Measurements from ENCODE around the gene OR6C68.
"Not testable (repeated sequence)": the region's sequence is repeated elsewhere in the genome, so short reads cannot be mapped to it uniquely, and the experiment has no call there.

OR6C68 gene

DNA sequence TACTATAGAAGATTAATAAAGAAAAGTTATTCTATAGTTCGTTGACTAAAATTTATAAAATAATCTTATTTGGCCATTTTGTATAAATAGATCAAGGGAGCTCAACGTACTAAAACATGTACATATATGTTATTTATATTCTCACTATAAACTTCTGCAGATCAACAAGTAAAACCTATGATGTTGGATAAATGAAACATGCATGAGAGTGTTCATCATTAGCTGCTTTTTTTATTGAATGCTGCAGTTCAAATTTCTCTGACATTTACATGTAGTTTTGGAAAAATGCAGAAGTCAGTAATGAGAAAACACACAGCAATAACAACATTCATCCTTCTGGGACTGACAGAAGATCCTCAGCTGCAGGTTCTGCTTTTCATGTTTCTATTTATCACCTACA, at the start of gene OR6C68:
Gene OR6C68 (plus strand): TSS at position 301 of the 400 bp plus-strand sequence. CDS start 0 bp downstream, at position 301.
- DNase-seq: no peak

DNA sequence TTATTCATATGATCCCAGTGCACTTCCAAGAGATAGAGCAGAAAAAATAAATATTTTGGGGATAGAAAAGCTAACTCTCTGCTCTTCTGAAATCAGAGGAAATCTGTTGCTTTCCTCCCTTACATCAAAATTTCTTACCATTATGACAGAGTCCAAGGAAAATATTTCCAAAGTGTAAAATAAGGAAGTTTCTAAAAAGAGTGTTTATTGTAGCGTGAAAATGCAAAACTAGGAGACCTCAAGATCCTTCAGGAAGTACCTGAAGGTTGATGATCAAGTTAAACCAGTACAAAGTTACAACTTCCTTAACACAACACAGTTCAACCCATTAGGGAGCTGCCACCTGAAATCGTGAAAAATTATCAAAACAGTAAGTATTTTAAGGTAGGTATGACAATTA, 48.4 kb upstream of the OR6C68 start, which contains the start of gene OR6C2:
Gene OR6C2 (plus strand): TSS at position 301 of the 400 bp plus-strand sequence. CDS start 8,138 bp downstream, outside the sequence.
- no peak for DNase-seq

DNA sequence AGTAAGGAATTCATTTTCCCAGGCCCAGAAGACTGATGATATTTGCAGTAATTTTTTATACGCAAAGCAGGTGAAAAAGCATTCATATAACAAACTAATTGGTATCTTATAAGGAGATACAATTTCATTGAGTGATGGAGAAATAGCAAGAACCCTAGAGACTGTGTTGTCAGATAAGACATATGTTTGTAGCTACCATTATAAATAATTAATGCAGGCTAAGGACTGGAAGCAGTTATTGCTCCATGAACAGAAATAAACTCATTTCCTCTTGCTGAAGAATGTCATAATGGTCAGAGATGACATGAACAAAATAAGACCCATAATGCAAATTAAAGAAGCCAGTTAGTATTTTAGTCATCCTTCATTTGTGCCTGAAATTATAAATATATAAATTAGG, 46.8 kb upstream of the OR6C68 start:
- DNase-seq: no peak

- no peak for DNase-seq
Observed at GRCh38 chr12:55446326-55446725, 45.9 kb upstream of the OR6C68 start.

- DNase-seq: no peak
Observed at GRCh38 chr12:55448825-55449224, 43.4 kb upstream of the OR6C68 start.

- DNase-seq: not testable (repeated sequence)
Observed at GRCh38 chr12:55464926-55465325, 27.3 kb upstream of the OR6C68 start.

GRCh38 chr12:55467836-55468235, 24.3 kb upstream of the OR6C68 start:
- no peak for DNase-seq

GRCh38 chr12:55469291-55469690, 22.9 kb upstream of the OR6C68 start:
- no peak for DNase-seq

GRCh38 chr12:55470088-55470829, 21.9 kb upstream of the OR6C68 start, which contains the start of gene OR6C70:
Gene OR6C70 (minus strand): TSS chr12:55470138. CDS start chr12:55470138, 0 bp downstream.
- no peak for DNase-seq

DNA sequence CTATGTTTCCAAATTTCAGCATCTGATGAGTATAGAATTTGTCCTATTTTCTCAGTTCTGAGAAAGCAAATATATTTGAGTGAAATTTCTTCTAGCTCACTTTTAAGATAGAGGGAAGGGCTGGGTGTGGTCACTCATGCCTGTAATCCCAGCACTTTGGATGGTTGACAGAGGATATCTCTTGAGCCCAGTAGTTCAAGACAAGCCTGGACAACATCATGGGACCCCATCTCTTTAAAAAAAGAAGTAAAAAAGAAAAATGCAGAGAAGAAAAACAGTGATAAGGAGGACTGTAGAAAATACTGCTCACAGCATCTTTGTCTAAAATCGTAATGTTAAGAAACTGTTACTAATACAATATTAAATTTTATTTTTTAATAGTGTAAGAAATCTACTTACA, 19.9 kb upstream of the OR6C68 start:
- DNase-seq: no peak

GRCh38 chr12:55479136-55479535, 13.0 kb upstream of the OR6C68 start:
- not testable (repeated sequence) for DNase-seq

- DNase-seq: not testable (repeated sequence)
Observed at GRCh38 chr12:55484284-55484683, 7.9 kb upstream of the OR6C68 start.

DNA sequence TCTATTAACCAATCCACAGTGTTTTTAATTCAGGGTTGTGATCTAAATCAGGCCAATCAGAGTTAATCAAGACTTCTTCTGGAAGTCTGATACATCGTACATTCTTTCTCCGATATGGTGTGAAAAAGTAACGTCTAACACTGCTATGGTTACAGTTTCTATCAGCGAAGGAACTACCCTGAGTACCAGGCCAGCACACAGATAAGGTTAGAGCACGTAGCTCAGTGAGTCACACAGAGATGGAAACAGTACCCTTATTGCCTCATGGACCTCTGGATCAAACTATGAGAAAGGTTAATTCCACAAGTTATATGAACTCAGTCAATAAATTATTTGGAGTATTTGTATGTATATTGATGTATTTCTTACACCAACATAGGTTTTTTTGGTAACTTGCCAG, 3.3 kb downstream of the OR6C68 start:
- DNase-seq: no peak

DNA sequence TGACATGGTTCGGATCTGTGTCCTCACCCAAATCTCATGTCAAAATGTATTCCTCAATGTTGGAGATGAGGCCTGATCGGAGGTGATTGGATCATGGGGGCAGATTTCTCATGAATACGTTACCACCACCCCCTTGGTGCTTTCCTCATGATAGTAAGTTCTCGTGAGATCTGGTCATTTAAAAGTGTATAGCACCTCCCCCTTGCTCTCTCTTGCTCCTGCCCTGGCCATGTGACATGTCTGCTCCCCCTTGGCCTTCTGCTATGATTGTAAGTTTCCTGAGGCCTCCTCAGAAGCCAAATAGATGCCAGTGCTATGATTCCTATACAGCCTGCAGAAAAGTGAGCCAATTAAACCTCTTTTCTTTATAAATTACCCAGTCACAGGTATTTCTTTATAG, 7.1 kb downstream of the OR6C68 start:
- no peak for DNase-seq

DNA sequence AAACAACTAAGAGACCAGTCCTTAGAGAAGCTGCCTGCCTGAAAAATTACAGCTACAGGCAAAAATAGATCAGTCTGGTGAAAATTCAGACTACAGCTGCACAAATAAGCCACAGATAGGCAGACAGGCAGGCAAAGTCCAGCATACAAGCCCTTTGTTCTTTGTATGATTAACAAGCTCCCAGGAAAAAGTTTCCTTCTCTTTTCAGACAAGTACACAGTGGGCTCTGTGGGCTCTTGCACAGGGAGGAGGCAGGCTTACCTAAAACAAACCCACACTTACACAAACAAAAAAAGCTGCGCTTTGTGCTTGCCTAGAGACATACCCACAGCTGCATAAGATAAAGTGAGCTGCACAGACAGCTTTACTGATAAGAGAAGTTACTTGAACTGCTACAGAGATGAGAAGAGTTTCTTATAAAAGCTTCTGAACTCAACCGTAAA, 7.7 kb downstream of the OR6C68 start:
- no peak for DNase-seq

DNA sequence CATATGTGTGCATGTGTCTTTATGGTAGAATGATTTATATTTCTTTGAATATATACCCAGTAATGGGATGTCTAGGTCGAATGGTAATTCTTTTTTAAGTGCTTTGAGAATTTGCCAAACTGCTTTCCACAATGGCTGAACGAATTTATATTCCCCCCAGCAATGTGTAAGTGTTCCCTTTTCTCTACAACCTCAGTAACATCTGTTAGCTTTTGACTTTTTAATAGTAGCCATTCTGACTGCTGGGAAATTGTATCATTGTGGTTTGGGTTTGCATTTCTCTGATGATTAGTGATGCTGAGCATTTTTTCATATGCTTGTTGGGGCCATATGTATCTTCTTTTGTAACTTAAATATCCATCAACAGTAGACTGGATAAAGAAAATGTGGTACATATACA, 9.4 kb downstream of the OR6C68 start:
- no peak for DNase-seq

DNA sequence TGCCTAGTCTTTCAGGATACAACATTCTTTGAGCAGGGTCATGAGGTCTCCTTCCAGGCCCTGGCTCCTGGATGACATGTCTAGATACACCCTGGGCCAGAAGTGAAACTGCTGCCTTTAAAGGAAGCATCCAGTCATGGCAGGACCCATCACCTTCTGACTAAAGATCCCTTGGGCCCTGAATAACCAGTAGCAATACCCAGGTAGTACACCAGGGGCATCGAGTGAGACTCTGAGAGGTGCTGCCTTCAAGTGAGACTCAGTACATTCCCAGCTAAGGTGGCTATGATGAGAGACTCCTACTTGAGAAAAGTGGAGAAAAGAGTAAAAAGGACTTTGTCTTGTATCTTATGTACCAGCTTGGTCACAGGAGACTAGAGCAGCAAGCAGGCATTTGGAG, 23.5 kb downstream of the OR6C68 start:
- DNase-seq: peak; percentile 3

GRCh38 chr12:55516391-55516790, 24.2 kb downstream of the OR6C68 start:
- DNase-seq: no peak
